Glomerular visceral epithelial cell (primary cell): Measurements from ENCODE around the gene F11.
"Not testable (repeated sequence)": the region's sequence is repeated elsewhere in the genome, so short reads cannot be mapped to it uniquely, and the experiment has no call there.

Experiments
- DNase-seq: peaks from one replicate; pipeline ENCODE4 v3.0.0-alpha.2; 2016; ENCODE audit errors: extremely low spot score

F11 gene

GRCh38 chr4:186249785-186250754, 15.9 kb upstream of the F11 start:
- no peak for DNase-seq

GRCh38 chr4:186250760-186251159, 15.2 kb upstream of the F11 start:
- no peak for DNase-seq

GRCh38 chr4:186255122-186255521, 10.9 kb upstream of the F11 start:
- DNase-seq = no peak

- no peak for DNase-seq
Measured at GRCh38 chr4:186258216-186258811, 7.7 kb upstream of the F11 start.

GRCh38 chr4:186260117-186260503, 5.9 kb upstream of the F11 start:
- no peak for DNase-seq

GRCh38 chr4:186260504-186261448, 5.2 kb upstream of the F11 start:
- DNase-seq = no peak

GRCh38 chr4:186264660-186265059, 1.3 kb upstream of the F11 start:
- no peak for DNase-seq

- DNase-seq = not testable (repeated sequence)
Measured at GRCh38 chr4:186265250-186265649, 739 bp upstream of the F11 start.

- DNase-seq = peak; percentile 43
Measured at GRCh38 chr4:186266729-186267456, 904 bp downstream of the F11 start.

GRCh38 chr4:186271081-186271678, 5.2 kb downstream of the F11 start:
- DNase-seq = no peak

- no peak for DNase-seq
Measured at GRCh38 chr4:186272699-186273391, 6.9 kb downstream of the F11 start.

GRCh38 chr4:186273392-186273789, 7.4 kb downstream of the F11 start:
- DNase-seq = not testable (repeated sequence)

- no peak for DNase-seq
Measured at GRCh38 chr4:186283311-186283710, 17.3 kb downstream of the F11 start.

- no peak for DNase-seq
Measured at GRCh38 chr4:186285147-186285546, 19.2 kb downstream of the F11 start.

GRCh38 chr4:186286581-186286980, 20.6 kb downstream of the F11 start:
- DNase-seq = no peak

- DNase-seq = no peak
Measured at GRCh38 chr4:186291256-186291890, 25.4 kb downstream of the F11 start.

- no peak for DNase-seq
Measured at GRCh38 chr4:186294160-186294559, 28.2 kb downstream of the F11 start.

- no peak for DNase-seq
Measured at GRCh38 chr4:186296481-186296880, 30.5 kb downstream of the F11 start.

GRCh38 chr4:186297013-186297645, 31.1 kb downstream of the F11 start:
- DNase-seq = peak; percentile 56
